Upper lobe of right lung (tissue), 1 donor: ENCODE measurements around the gene FAAP100. TPM values are rescaled to one million over a fixed set of nuclear protein-coding genes. Genes with fewer than 3 reads are reported as not detected.

Experiments
- ATAC-seq: fragments of 200-7000 bp; cut with Tn5 transposase; one replicate; pipeline ENCODE4 v1.9.1; 2020; ENCODE audit warnings: mild to moderate bottlenecking, moderate library complexity
- DNase-seq: peaks from one replicate; pipeline ENCODE4 v3.0.0-alpha.2; 2020
- H3K27ac ChIP-seq: fragments of 200-600 bp; one replicate; pipeline ENCODE4 v1.8.0; 2022
- H3K27me3 ChIP-seq: fragments of 200-600 bp; one replicate; pipeline ENCODE4 v1.8.0; 2022; ENCODE audit warnings: mild to moderate bottlenecking
- H3K36me3 ChIP-seq: fragments of 200-600 bp; one replicate; pipeline ENCODE4 v1.8.0; 2022
- H3K4me1 ChIP-seq: fragments of 200-600 bp; one replicate; pipeline ENCODE4 v1.8.0; 2022
- H3K4me3 ChIP-seq: fragments of 200-600 bp; one replicate; pipeline ENCODE4 v1.8.0; 2022; ENCODE audit warnings: mild to moderate bottlenecking
- H3K9me3 ChIP-seq: fragments of 200-600 bp; one replicate; pipeline ENCODE4 v1.8.0; 2022
- CTCF ChIP-seq: fragments of 200-600 bp; IDR thresholded peaks from one replicate; pipeline ENCODE4 v1.8.0; 2022; ENCODE audit warnings: antibody characterized with exemption
- intact Hi-C: fragments of 100-400 bp; cut with DNase I; formaldehyde crosslinking; loops from one replicate; pipeline ENCODE4 v1.11.0; 2022
- total RNA-seq: library from RNA; stranded (reverse); fragmentation: NEBNext Ultra II Directional; extraction: Animal tissue kit (Norgen Biotek cat#: 25700); gene quantifications from one replicate; pipeline ENCODE4 v1.2.1, GENCODE V29; 2021
- donor health status: DM: no; HTN: yes; CAD: no; lungs with severe emphysema.

Gene FAAP100
- total RNA-seq, 1 donor from 2014 or later: 27.3 TPM

DNA sequence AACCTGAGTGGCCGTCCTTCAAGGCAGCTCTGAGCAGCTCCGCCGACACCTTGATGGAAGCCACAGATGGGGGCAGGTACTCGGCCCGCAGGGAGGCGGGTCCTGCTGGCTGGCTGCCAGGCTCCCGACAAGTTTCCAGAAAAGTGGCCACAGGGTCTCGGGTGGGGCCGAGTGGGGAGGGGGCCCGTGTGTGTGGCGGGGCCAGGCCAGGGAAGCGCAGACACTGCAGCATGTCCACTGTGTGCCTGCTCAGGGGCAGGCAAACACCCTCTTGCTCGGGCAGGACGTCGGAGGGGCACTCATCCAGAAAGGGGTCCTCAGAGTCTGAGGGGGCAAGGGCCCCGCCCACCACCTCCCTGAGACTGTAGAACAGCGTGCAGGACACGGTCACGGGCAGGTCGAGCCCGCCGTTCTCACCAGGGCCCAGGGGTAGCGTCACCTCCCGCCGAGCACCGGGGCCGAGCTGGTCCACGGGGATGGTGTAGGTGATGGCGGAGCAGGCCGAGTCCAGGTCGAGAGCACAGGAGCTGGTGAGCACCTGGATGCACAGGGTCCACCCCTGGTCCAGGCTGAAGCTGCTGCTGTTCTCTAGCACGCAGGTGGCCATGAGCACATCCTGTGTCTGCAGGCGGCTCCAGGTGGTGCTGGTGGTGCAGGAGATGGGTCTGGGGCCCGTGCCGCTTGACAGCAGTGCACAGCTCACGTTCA lies 5.1 kb downstream of the FAAP100 start:
- H3K27ac ChIP-seq: no peak overlapping the region
- ATAC-seq: no peak
- H3K9me3 ChIP-seq: no peaks in the 10 kb centered on the region
- no peak for TF ChIP-seq CTCF
- H3K36me3 ChIP-seq: peaks cover 73% of the 10 kb centered on the region
- H3K4me1 ChIP-seq: peaks cover 9% of the 10 kb centered on the region
- no peaks in the 10 kb centered on the region for H3K27me3 ChIP-seq
- intact Hi-C loops: no loop called here
- no peak overlapping the region for H3K4me3 ChIP-seq
- no peak for DNase-seq

GRCh38 chr17:81545160-81545949 lies 6.8 kb downstream of the FAAP100 start:
- H3K9me3 ChIP-seq: no peaks in the 10 kb centered on the region
- no peaks in the 10 kb centered on the region for H3K27me3 ChIP-seq
- DNase-seq (no peak), ATAC-seq (no peak)
- no peak for TF ChIP-seq CTCF
- H3K4me3 ChIP-seq: no peak overlapping the region
- H3K36me3 ChIP-seq: peaks cover 81% of the 10 kb centered on the region
- intact Hi-C loops: no loop called here
- H3K4me1 ChIP-seq: no peaks in the 10 kb centered on the region
- H3K27ac ChIP-seq: no peak overlapping the region

- ATAC-seq: no peak
- Histone ChIP-seq H3K4me1 (no peaks in the 10 kb centered on the region), H3K36me3 (peaks cover 81% of the 10 kb centered on the region), H3K4me3 (no peak overlapping the region), H3K27me3 (no peaks in the 10 kb centered on the region), H3K27ac (no peak overlapping the region), H3K9me3 (no peaks in the 10 kb centered on the region)
- no peak for DNase-seq
- intact Hi-C loops: no loop called here
- no peak for TF ChIP-seq CTCF
Measured at GRCh38 chr17:81544281-81544974, 7.7 kb downstream of the FAAP100 start.

DNA sequence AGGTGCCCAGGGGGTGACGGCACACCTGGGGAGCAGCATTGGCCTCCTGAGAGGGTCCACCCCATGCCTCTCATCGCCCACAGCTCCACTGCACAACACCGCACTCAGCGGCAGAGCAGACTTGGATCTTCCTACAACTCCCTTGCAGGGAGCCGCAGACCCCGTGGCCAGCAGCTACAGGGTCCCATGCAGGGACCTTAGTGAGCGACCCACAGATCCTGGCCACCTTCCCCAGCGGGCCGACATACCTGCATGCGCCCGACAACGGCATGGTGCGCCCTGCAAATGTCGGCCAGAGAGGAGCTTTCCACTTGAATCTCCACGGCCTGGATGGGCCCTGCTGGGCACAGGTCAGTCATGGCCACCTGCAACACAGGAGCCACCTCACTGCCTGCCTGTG lies 8.4 kb downstream of the FAAP100 start:
- Histone ChIP-seq H3K4me3 (no peak overlapping the region), H3K36me3 (peaks cover 76% of the 10 kb centered on the region), H3K9me3 (no peaks in the 10 kb centered on the region), H3K27ac (no peak overlapping the region), H3K27me3 (no peaks in the 10 kb centered on the region), H3K4me1 (no peaks in the 10 kb centered on the region)
- no peak for TF ChIP-seq CTCF
- no peak for DNase-seq
- intact Hi-C loops: no loop called here
- no peak for ATAC-seq

DNA sequence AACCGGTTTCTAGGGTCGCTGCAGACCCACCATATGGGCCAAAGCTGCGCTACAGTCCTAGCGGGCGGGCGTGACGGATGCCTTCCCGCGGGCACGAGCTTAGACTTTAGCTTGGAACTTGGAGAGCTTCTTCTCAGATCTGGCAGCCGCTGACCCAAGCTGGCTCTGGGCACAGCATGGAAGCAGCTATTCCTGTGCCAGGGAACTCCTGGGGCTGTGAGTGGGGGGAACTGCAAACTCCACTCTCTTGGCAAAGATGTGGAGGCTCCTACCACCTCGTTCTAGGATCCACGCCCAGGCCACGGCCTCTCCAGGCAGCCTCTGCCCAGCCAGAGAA lies 8.8 kb downstream of the FAAP100 start:
- no peak for ATAC-seq
- intact Hi-C loops: no loop called here

More for the DNA sequence above, 8.8 kb downstream of the FAAP100 start:
- Histone ChIP-seq H3K27ac (no peak overlapping the region), H3K9me3 (no peaks in the 10 kb centered on the region), H3K27me3 (no peaks in the 10 kb centered on the region), H3K36me3 (peaks cover 72% of the 10 kb centered on the region), H3K4me3 (no peak overlapping the region), H3K4me1 (no peaks in the 10 kb centered on the region)
- no peak for DNase-seq
- no peak for TF ChIP-seq CTCF
